Fibroblast of the aortic adventitia (primary cell): ENCODE results near the gene HTRA3. TPM values are rescaled to one million over a fixed set of nuclear protein-coding genes. Genes with fewer than 3 reads are reported as not detected.

Experiments used
- DNase-seq: peaks from one replicate; pipeline ENCODE4 v3.0.0-alpha.2; 2010; ENCODE audit warnings: low read depth
- H3K4me3 ChIP-seq: 2 replicates; pipeline ENCODE4 v1.5.1; 2011; ENCODE audit warnings: low read depth, mild to moderate bottlenecking, control low read depth, low read length, moderate library complexity
- total RNA-seq: library from RNA; depleted of rRNA; stranded (reverse); fragments of >200 nt; gene quantifications from 2 replicates; pipeline ENCODE4 v1.2.3, GENCODE V29; 2012; ENCODE audit warnings: low replicate concordance
- TF ChIP-seq, protein P1 (sequence below): IDR thresholded peaks from 2 replicates; pipeline ENCODE4 v1.5.1; 2011; ENCODE audit warnings: mild to moderate bottlenecking, low read length, control low read depth, inconsistent platforms; ENCODE audit not compliant: insufficient read depth

Gene HTRA3
- total RNA-seq, 1 donor, result 7.6 TPM

GRCh38 chr4:8262637-8263322 is 6.8 kb upstream of the HTRA3 start:
- H3K4me3 ChIP-seq, result no peak overlapping the region
- TF ChIP-seq, protein P1, sequence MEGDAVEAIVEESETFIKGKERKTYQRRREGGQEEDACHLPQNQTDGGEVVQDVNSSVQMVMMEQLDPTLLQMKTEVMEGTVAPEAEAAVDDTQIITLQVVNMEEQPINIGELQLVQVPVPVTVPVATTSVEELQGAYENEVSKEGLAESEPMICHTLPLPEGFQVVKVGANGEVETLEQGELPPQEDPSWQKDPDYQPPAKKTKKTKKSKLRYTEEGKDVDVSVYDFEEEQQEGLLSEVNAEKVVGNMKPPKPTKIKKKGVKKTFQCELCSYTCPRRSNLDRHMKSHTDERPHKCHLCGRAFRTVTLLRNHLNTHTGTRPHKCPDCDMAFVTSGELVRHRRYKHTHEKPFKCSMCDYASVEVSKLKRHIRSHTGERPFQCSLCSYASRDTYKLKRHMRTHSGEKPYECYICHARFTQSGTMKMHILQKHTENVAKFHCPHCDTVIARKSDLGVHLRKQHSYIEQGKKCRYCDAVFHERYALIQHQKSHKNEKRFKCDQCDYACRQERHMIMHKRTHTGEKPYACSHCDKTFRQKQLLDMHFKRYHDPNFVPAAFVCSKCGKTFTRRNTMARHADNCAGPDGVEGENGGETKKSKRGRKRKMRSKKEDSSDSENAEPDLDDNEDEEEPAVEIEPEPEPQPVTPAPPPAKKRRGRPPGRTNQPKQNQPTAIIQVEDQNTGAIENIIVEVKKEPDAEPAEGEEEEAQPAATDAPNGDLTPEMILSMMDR, result no peak
- no peak for DNase-seq

GRCh38 chr4:8263397-8263796 is 6.2 kb upstream of the HTRA3 start:
- TF ChIP-seq, protein P1, result no peak
- no peak for DNase-seq
- H3K4me3 ChIP-seq, result no peak overlapping the region

- no peak overlapping the region for H3K4me3 ChIP-seq
- no peak for DNase-seq
- TF ChIP-seq, protein P1, result no peak
These were observed 5.4 kb upstream of the HTRA3 start for GRCh38 chr4:8264106-8264505.

DNA sequence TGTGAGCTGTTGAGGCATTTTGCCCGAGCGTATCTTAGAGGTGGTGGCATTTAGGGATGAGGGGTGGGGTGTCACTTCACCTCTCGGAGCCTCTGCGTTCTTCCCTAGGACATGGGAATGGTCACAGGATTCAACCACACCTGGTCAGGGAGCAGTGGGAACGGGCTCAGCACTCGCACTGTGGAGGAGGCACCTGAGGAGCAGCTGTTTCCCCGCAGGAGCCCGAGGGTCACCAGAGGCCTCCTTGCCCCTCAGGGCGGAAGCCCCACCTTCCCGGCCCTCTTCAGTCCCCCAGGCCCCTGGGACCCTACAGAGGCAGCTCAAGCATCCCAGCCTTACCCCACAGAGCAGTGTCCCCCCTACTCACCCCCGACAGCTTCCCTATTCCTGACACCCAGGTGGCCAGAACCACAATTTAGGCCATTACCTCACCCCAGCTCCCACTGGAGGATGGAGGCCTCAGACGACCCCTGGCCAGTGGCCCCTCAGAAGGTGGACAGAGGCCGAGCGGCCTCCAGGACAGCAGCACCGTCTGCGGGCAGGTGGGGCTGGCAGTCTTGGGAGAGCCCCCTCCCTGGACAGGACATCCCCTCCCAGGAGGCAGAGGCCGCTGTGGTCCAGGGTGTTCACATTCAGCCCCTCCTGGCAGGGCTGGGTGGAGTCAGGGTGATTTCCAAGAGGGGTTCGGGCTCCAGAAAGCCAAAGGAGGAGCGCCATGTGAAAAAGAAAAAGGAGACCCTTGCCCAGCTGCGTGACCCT is 4.2 kb upstream of the HTRA3 start:
- no peak overlapping the region for H3K4me3 ChIP-seq
- no peak for DNase-seq
- TF ChIP-seq, protein P1, result no peak

- no peak overlapping the region for H3K4me3 ChIP-seq
- TF ChIP-seq, protein P1, result no peak
- DNase-seq, result no peak
These were observed 3.5 kb upstream of the HTRA3 start for GRCh38 chr4:8266088-8266487.

- TF ChIP-seq, protein P1, result no peak
- peak; percentile 46 for DNase-seq
- H3K4me3 ChIP-seq, result no peak overlapping the region
These were observed 3.0 kb upstream of the HTRA3 start for GRCh38 chr4:8266508-8266907.
